NCI-H2171 (cell line): ENCODE data around the gene GLRX3.

Experiments
- DNase-seq: peaks from one replicate; lab custom pipeline; 2025; lab: John Stamatoyannopoulos, UW

The GLRX3 gene

DNA sequence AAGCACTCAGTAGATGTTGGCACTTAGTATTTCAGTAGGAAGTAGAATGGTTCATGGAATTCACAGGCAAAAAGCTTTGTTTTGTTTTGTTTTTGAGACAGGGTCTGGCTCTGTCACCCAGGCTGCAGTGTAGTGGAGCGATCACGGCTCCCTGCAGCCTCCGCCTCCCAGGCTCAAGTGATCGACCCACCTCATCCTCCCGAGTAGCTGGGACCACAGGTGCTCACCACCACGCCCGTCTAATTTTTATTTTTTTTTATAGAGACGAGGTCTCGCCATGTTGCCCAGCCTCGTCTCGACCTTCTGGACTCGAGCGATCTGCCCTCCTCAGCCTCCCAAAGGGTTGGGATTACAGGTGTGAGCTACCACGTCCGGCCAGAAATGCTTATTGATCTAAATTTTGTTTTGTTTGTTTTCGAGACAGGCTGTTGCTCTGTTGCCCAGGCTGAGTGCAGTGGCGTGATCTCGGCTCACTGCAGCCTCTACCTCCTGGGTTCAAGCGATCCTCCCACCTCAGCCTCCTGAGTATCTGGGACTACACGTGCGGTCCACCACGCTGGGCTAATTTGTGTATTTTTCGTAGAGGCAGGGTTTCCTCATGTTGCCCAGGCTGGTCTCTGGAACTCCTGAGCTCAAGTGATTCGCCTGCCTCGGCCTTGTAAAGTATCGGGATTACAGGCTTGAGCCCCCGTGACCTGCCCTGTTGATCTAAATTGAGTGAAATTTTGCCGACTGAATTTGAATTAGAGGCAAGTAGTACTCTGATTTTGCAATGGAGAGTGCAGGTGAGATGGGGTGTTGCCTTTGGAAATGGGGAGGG, 1.7 kb downstream of the GLRX3 start:
- DNase-seq = no peak

DNA sequence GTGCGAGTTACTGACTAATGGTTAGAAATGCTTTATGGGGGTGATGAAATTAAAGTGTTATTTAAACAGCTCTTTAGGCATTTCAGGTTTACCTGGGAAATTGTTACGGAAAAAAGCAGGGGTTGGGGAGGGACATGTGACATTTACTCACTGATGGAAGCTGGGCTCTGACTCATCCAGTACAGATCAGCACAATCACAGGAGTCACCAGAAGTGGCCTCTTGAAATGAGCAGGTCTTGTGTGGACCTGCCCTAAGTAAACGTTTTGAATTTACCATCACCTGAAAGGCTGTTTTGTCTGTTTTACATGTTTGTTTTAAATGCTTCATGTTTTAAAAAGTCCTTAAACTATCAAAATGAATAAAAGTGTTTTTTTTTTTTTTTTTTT, 2.3 kb downstream of the GLRX3 start:
- DNase-seq = no peak

DNA sequence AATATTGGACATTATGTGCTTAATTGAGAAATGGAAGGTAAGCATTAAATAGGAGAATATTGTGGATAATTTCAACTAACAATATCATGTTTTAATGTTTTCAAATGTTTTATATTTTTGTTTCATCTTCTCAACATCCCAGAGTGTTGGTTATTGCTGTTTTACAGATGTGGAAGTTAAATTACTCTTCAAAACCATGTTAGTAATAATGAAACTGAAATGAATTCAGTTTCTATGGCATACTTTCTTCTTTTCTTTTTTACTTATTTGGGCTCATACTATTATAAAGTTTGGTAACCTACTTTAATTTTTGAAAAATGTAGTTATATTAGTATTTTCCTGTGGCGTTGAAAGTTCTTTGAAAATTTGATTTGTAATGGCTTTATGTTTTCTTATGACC, 4.2 kb downstream of the GLRX3 start:
- no peak for DNase-seq

DNA sequence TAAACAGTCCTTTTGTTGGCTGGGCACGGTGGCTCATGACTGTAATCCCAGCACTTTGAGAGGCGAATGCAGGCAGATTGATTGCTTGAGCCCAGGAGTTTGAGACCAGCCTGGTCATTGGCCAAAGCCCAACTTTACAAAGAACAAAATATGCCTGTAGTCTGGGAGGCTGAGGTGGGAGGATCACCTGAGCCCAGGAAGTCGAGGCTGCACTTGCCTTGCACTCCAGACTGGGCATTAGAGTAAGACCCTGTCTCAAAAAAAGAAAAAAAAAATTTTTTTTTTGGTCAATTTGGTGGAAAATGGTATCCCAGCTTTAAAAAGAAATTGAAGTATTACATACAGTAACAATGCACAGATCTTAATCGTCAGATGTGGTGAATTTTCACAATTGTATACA, 4.8 kb downstream of the GLRX3 start:
- no peak for DNase-seq

DNA sequence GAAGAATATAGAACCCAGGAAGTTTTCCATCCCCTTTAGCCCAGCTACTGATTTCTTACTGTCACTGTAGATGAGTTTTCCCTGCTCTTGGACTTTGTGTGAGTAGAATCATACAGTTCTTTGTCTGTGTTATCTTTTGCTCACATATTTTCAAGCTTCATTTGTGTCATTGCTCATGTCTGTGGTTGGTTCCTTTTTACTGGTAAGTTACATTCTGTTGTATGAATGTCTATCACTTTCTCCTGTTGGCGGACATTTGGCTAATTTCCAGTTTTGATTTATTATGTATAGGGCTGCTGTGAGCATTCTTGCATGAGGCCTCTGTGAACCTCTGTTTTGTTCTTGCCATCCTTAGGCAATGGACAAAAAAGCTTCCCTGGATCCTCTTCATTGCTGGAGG, 5.3 kb downstream of the GLRX3 start:
- DNase-seq = no peak

DNA sequence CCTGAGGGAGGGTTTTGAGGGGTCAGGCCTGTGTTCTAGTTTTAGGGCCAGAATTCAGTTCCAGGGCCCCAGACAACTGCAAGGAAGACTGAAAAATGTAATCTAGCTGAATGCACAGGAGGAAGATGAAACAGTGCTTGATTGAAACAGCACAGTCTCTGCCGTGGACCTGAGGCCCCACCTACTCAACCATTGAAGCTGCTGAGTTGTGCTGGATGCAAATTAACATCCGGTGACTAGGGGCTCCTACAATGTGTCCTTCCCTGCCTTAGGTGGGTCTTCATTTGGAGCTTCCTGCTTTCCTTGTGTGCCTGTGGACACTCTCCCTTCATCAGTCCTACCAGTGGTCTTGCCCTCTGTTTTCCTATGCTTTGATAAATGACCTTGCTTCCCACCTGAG, 5.7 kb downstream of the GLRX3 start:
- no peak for DNase-seq

DNA sequence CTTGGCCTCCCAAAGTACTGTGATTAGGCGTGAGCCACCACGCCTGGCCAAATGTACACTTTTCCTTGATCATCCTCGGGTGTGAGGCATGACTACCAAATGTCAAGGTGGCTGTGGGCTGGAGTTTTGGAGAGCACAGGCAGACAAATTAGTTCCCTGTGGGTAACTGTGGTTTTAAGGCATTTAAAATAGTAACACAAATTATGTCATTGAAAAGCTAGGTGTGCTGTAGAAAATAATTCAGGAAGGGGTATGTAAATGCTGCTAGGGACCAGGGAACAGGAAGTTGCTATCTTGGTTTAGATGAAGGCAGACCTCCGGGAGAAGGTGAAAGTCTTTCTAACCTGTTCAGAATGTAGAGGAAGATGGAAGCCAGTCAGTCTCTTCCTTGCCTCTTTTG, 9.9 kb downstream of the GLRX3 start:
- DNase-seq = no peak

DNA sequence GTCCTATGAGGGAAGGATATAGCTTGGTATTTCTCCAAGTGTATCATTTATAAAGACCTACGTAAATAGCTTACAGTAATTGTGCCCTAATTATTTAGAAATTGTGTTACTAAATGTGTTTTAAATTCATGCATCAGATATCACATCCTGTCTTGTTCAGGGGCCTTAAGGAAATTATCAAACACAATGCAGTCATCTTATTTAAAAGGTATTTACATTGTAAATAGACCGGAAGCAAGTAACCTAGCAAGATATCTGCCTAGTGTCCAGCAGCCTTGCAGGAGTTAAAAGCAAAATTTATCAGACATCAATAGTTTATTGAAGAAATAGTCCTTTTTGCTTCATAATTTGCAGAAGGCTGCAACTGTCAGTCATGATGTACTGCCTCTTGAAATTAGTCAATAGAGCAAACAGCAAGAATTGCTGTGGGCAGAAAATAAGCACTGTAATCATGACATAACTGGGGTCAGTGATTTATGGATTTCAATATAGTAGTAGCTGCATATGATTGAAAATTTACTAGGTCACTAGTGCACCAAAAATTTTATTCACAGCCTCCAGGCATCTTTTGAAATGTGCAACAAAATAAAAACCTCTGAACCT, 23.1 kb downstream of the GLRX3 start:
- no peak for DNase-seq

DNA sequence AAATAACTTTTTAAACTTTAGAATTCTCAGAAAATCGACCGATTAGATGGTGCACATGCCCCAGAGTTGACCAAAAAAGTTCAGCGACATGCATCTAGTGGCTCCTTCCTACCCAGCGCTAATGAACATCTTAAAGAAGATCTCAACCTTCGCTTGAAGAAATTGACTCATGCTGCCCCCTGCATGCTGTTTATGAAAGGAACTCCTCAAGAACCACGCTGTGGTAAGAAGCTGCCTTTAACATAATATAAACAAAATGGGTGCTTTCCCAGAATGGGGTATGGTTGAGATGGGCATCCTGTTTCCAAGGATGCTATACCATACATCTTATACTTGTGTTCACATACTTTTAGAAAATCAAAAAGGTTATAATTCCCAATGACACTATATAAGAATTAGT, 24.6 kb downstream of the GLRX3 start:
- DNase-seq = no peak

DNA sequence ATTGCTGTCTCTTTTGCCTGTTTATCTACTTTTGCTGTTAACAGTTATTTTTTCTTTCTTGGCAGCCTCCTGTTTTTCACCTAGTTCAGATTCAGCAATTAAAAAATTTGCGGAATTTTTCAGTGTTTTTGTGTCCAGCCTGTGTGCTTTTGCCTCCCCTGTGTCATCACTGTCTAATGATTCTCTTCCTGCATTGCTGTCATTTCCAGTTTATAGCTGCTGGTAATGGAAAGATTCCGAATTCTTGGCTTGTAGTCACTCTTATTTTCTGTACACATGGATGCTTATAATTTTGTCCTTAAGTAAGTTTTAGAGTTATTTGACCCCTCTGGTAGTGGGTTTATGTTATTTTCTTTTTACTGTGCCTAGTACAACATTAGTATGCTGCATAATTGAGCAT, 25.1 kb downstream of the GLRX3 start:
- DNase-seq = no peak

DNA sequence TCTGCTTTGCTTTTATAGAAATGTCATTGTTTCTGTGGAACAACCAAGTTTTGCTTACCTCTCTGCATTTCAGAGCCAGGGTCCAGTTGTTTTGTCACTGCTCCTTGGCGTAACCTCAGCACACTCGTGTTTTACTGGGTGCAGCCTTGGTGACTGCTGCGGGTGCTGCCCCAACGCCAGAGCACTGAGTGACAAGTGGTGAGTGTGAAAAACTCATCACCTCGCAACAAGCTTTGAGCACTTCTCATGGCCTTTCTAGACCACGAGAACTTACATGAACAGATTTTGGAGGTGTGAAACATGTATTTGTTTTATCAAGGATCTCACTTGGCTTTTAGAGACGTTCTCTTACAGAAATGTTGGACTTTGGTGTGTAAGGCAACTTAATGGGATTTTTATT, 31.0 kb downstream of the GLRX3 start:
- no peak for DNase-seq

DNA sequence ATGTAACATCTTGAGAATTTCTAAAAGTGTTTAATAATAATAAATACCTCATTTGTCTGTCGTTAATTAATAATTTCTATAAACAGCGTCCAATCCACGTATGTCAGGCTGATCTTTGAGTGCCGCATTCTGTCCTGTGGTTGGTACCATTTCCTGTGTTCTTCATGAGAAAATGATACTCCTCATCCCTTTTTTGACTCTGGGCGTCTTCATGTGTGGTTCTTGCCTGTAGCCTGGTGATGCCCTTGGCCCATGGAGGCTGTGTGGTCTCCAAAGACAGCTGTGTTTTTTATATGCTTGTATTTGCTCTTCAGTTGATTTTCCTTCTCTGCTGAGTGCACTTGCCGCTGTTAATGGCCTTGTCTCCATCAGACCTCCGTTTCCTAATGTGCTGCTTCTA, 31.5 kb downstream of the GLRX3 start:
- DNase-seq = no peak

DNA sequence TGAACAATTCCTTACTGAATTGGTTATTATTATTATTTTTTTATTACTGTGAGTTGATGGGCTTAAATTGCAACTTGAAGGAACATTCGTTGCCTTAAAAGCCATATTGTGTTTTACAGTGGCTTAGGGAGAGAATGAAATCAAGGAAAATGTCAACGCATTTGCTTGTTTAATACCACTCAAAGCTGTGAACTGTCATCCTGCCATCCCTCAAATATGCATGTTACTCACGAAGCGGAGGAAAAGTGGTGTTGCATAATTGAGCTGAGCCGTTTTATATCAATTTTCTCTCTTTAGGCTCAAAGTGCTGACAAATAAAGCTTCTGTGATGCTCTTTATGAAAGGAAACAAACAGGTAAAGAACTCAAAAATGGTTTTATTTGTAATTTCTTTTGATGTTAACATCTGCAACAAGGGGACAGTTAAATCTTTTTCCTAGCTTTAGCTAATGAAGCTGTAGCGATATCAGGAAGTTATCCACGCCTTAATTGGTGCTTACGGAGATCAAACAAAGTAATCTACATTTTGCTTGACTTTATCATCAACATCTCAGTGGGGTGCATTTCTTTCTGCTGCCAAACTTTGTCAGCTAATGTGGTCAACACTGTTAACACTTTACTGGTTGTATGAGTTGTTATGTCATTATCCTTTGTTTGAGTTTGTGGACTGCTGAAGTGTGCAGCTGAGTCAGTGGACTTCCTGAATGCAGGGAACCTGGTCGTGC, 33.1 kb downstream of the GLRX3 start:
- no peak for DNase-seq

DNA sequence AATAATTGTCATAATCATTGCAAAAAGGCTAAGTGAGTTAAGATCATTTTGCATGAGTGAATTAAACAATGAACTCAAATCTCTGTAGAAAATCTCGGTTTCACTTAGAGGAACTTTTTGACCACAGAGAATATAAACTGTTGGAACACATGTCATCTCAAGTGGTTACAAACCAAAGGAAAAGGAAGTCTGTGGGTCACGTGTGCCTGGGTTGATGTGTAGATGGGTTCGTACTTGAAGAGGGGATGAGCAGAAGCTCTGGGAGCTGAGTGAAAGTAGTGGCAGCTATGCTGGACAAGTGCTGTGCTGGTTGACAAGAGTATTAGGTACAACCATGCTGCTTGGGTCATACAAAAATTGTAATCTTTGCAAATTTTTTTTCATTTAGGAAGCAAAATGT, 35.0 kb downstream of the GLRX3 start:
- no peak for DNase-seq

DNA sequence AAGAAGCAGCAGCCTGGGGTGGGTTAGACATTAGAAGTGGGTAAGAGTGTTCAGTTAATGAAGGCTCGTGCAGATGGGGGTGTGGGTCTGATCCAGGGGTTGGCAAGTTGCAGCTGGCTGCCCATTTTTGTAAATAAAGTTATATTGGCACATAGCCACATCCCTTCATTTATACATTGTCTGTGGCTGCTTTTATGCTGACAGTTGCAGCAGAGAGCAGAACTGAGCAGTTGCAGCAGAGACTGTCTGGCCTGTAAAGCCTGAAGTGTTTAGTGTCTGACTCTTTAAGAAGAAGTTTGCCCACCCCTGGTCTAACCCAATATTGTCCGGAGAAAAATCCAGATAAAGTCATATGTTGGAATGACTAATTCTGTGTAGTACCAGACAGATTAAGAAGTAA, 38.1 kb downstream of the GLRX3 start:
- no peak for DNase-seq

DNA sequence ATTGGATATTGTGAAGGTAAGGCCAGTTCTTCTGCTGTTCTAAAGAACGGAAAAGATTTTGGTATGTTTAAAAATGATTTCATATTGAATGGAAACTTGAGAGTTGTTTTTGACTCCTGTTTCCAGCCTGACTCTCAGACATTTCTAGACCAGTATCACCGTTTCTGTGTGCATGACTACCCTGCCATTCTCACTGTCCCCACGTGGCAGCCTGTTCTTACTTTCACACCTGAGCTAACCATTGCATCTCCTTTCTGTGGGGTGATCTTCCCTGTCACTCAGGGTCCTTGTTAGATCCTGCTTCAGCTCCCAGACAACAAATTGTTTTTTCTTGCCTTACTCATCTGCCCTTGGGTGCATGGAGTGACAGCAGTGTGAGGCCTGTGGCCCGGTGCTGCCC, 38.9 kb downstream of the GLRX3 start:
- no peak for DNase-seq

DNA sequence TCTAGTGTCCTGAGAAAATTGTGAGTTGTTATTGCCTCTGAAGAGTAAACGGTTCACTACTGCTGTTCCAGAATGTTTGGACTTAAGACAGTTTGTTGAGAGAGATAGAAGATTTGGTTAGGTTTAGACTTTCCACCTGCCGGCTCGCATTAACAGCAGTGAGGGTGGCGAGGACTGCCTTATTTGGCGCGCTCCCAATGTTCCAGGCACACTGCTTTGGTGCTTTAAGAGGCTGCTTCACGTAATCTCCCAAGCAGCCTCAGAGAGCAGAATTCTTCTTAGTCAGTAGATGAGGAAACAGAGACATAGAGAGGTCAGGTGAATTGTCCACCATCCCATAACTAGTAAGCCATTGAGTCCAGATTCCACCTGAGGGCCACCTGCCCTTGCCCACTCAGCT, 41.1 kb downstream of the GLRX3 start:
- DNase-seq = no peak

DNA sequence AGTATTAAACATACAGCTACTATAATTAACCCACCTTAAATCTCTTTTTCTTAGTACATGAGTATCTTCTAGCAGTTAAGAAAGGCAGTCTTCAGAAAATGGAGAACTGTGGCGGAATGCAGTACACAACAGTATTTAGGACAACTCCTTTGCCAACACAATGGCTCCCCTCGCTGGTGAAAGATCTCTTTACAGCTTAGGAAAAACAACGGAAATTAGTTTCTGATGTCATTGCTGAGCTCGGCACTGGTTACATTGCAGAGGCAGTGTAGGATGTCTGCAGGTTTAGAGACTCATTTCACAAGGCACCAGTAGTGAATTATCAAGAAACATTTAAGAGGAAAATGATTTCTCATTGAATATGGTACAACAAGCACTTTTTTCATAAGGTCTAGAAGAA, 43.4 kb downstream of the GLRX3 start:
- DNase-seq = peak; percentile 4

DNA sequence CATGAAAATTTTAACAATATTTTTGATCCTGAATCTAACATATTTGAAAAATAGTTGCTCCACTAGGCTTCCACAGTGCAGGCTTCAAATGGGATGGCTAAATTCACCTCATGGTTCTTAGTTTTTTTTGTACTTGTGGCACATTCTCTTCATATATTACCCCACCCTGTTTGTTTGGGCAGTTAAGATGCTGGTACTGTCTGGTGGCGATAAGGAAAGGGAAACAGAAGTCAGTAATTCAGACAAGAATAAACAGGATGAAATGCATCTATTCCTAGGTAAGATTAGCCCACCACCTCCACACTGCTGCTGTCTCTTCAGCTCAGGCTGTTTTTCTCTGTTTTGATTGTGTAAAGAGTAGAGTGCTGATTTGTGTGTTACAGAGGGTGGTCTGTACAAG, 44.2 kb downstream of the GLRX3 start:
- no peak for DNase-seq

DNA sequence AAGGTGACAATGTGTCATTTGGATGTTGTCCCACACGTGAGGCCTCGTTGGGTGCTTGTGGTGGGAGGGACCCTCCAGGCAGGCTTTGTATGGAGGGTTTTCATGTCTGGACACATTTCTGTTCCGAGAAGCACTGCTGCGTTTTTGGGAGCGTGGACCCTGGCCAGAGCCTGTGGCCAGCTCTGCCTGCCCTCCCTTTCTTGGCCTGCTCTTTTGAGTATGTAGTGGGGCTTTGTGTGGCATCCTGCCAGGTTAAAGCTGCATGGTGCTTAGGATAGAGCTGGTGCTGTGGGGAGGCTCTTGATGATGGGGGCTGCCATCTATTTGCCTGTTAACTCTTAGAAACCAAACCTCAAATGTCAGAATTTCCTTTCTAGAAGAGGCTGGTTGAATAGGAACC, 45.7 kb downstream of the GLRX3 start:
- DNase-seq = no peak

DNA sequence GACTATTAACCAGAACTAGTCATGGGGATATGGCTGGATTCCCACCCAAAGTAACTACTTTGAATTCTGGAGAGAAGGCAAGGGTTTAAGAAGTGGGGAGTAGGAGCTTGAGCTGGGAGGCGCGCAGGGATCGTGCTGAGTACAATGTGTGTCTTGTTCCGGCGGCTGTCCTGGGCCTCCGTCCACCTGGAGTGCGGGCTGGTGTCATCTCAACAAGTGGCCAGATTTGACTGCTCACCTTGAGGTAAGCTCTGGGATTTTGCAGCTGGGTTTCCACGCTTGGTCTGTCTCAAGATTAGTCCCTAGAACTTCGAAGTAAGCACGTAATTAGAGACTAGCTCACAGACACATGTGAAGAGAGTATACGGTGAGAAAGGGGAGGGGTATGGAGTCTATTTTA, 49.4 kb downstream of the GLRX3 start:
- DNase-seq = no peak

DNA sequence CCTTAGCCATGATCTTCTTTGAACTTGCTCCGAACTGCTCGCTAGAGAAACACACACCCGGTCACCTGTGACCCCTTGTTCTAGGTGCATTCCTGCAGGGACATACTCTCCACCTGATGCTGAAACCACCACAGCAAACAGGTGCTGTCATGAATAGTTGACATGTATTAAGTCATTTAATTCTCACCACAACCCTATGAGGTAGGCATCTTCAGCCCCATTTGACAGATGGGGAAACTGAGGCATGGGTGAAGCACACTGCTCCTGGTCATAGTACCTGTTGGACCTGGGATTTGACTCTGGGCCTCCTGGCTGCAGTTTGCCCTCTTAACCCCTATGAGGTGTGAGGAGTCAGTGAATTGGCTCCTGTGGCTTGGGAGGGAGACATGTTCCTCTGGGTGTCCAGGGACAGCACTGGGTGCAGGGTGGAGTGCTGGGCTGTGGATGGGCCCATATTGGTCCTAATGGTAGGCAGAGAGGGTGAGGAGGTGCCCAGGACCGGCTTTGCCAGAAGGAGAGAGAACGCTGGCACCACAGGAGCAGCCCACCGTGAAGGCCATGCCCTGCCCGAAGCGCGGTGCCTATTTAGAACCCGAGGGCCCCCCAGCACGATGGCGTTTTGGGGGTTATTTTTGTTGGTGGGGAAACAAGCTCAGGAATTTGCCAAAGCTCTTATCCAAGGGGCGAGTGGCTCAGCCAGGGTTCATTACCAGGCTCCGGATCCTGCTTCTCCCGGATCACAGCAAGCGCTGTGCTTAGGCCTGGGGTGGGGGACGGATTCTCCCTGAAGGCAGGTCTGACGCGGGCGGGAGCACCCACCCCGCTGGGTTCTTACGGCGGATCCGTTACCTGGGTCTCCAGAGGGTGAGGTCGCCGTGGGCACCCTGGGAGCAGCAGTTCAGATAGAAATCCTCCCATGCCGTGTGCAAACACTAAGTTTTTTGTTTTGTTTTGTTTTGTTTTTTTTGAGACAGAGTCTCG, 52.3 kb downstream of the GLRX3 start:
- no peak for DNase-seq
